Natural killer cell treated with Interleukin-12 subunit alpha and Interleukin-12 subunit beta and Interleukin-15 and Interleukin-18, amount 100 ng/mL, for 72 hours (primary cell): ENCODE results near the gene INCA1. TPM values are rescaled to one million over a fixed set of nuclear protein-coding genes. Genes with fewer than 3 reads are reported as not detected.

Source experiments
- ATAC-seq, 2 donors: fragments of 150-1000 bp; cut with Tn5 transposase in 1 of 2; sonication (Bioruptor Pico), chemical (Tn5 transposase) in 1 of 2; 2 replicates each; pipeline ENCODE4 v1.10.0; 2021
- DNase-seq: peaks from one replicate; pipeline ENCODE4 v3.0.0; 2022; ENCODE audit warnings: low spot score
- H3K27ac Mint-ChIP-seq, 2 donors: 1 replicate in 1 of 2; 2 replicates in 1 of 2; pipeline ENCODE4 v1.8.0; 2022; ENCODE audit warnings: mixed read lengths in 2 of 2, mild to moderate bottlenecking in 1 of 2, moderate library complexity in 1 of 2
- H3K27me3 Mint-ChIP-seq, 2 donors: 1 replicate in 1 of 2; 2 replicates in 1 of 2; pipeline ENCODE4 v1.8.0; 2022; ENCODE audit warnings: mixed read lengths in 2 of 2
- H3K36me3 Mint-ChIP-seq: one replicate; pipeline ENCODE4 v1.8.0; 2022; ENCODE audit warnings: mixed read lengths
- H3K4me1 Mint-ChIP-seq, 2 donors: 1 replicate in 1 of 2; 2 replicates in 1 of 2; pipeline ENCODE4 v1.8.0; 2022; ENCODE audit warnings: low read depth in 2 of 2, mixed read lengths in 2 of 2, mild to moderate bottlenecking in 1 of 2
- H3K4me3 Mint-ChIP-seq: one replicate; pipeline ENCODE4 v1.8.0; 2022; ENCODE audit warnings: mixed read lengths
- H3K9me3 Mint-ChIP-seq: 2 replicates; pipeline ENCODE4 v1.8.0; 2022; ENCODE audit warnings: mixed read lengths
- total RNA-seq, 2 donors: library from RNA; stranded (reverse); gene quantifications; one replicate each; pipeline ENCODE4 v1.2.3, GENCODE V29; 2022

The INCA1 gene
- total RNA-seq, 2 donors from 2014 or later, result 0.31 to 0.56 TPM

GRCh38 chr17:4946312-4946976 lies 50.9 kb downstream of the INCA1 start:
- peak overlapping the region; percentile 95 to 96 for H3K27ac Mint-ChIP-seq
- no peak for DNase-seq
- no peaks in the 10 kb centered on the region for H3K9me3 Mint-ChIP-seq
- ATAC-seq, result no peak
- H3K4me3 Mint-ChIP-seq, result peak overlapping the region; percentile 100
- no peaks in the 10 kb centered on the region for H3K27me3 Mint-ChIP-seq
- H3K4me1 Mint-ChIP-seq, result peaks cover 65 to 74% of the 10 kb centered on the region in 2 donors
- H3K36me3 Mint-ChIP-seq, result peaks cover 43% of the 10 kb centered on the region

GRCh38 chr17:4945944-4946280 lies 51.4 kb downstream of the INCA1 start:
- Mint-ChIP-seq H3K4me1 (peaks cover 66 to 74% of the 10 kb centered on the region in 2 donors), H3K27ac (peak overlapping the region; percentile 95 to 96), H3K27me3 (no peaks in the 10 kb centered on the region), H3K36me3 (peaks cover 49% of the 10 kb centered on the region), H3K9me3 (no peaks in the 10 kb centered on the region), H3K4me3 (peak overlapping the region; percentile 100)
- no peak for ATAC-seq
- no peak for DNase-seq

DNA sequence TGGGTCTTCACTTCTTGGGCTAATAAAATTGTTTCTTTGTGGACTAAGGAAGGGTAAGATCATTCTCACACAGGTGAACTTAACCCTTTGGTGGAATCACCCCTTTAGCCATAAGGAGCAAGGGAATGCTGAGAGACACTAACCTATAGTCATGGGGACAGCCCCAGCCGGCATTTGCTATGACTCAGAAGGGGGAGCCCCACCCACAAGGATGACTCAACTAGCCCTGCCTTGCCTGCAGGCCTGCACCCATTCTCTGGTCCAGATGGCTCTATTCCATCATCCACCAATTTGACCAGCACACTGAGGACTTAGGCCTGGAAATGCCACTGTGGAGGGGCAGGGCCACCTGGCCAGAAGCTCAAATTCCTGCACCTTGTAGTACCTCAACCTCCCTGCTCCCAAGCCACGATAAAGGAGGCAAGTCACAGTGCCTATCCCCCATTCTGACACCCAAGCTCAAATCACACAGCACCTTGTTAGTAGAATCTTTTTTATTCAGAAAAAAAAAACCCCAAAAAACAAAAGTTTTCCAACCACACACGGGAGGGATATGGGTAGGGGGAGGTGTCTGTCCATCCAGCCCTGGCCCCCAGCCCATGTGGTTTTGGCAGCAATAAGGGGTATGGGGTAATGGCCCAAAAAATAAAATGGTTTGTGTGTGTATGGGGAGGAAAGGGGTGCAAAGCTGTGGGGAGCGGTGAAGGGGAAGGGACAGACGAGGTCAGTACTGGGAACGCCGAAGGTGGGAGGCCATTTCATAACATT lies 52.0 kb downstream of the INCA1 start:
- Mint-ChIP-seq H3K27ac (peak overlapping the region; percentile 95 to 96), H3K27me3 (no peaks in the 10 kb centered on the region), H3K36me3 (peaks cover 53% of the 10 kb centered on the region), H3K4me1 (peaks cover 65 to 73% of the 10 kb centered on the region in 2 donors), H3K9me3 (no peaks in the 10 kb centered on the region), H3K4me3 (peak overlapping the region; percentile 100)
- peak; percentile 48 to 66 for ATAC-seq
- DNase-seq, result peak; percentile 94

DNA sequence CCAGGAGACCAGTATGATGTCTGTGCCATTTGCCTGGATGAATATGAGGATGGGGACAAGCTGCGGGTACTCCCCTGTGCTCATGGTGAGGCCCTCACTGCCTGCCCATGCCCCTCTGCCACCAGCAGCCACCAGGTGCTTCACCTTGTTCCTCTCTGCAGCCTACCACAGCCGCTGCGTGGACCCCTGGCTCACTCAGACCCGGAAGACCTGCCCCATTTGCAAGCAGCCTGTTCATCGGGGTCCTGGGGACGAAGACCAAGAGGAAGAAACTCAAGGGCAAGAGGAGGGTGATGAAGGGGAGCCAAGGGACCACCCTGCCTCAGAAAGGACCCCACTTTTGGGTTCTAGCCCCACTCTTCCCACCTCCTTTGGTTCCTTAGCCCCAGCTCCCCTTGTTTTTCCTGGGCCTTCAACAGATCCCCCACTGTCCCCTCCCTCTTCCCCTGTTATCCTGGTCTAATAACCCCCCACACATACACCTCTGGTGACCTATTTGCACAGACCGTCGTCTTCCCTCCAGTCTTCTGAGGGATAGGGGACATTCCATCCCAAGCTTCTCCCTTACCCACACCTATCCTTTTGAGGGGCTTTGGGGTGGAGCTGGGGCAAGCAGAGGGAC lies 52.7 kb downstream of the INCA1 start:
- H3K36me3 Mint-ChIP-seq, result peaks cover 53% of the 10 kb centered on the region
- H3K4me1 Mint-ChIP-seq, result peaks cover 63 to 75% of the 10 kb centered on the region in 2 donors
- no peaks in the 10 kb centered on the region for H3K9me3 Mint-ChIP-seq

GRCh38 chr17:4944163-4944553 lies 53.2 kb downstream of the INCA1 start:
- H3K4me3 Mint-ChIP-seq, result peak overlapping the region; percentile 100
- H3K27ac Mint-ChIP-seq, result peak overlapping the region; percentile 95 to 96
- ATAC-seq, result no peak
- DNase-seq, result no peak
- H3K27me3 Mint-ChIP-seq, result no peaks in the 10 kb centered on the region
- peaks cover 63 to 76% of the 10 kb centered on the region in 2 donors for H3K4me1 Mint-ChIP-seq
- peaks cover 53% of the 10 kb centered on the region for H3K36me3 Mint-ChIP-seq
- no peaks in the 10 kb centered on the region for H3K9me3 Mint-ChIP-seq

More for the DNA sequence above, 52.7 kb downstream of the INCA1 start:
- H3K27ac Mint-ChIP-seq, result peak overlapping the region; percentile 95 to 96
- H3K4me3 Mint-ChIP-seq, result peak overlapping the region; percentile 100
- DNase-seq (no peak), ATAC-seq (no peak)
- H3K27me3 Mint-ChIP-seq, result no peaks in the 10 kb centered on the region

DNA sequence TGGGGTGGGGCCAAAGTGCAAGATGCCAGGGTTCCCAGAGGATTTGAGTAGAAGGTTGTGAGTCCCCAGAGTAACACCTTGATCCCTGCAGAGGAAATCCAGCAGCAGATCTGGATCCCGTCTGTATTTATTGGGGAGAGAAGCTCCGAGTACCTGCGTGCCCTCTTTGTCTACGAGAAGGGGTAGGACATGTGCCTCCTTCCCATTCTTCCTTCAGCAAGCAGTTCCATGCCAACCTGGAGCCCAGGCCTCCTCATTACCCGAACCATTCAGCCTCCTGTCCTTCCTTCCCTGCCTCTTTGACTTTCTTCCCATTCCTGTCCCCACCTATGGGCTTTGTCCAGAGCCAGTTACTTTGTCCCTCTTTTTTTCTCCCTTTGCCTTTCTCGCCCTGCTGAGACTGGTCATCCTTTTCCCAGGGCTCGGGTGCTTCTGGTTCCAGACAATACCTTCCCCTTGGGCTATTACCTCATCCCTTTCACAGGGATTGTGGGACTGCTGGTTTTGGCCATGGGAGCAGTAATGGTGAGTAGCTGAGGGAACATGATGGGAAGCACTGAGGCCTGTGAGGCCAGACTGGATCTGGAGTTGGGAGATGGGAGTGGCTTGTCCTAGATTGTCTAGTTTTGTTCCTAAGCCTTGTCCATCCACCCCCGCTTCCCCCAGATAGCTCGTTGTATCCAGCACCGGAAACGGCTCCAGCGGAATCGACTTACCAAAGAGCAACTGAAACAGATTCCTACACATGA lies 54.4 kb downstream of the INCA1 start:
- DNase-seq (no peak), ATAC-seq (no peak)
- Mint-ChIP-seq H3K27ac (peak overlapping the region; percentile 95 to 96), H3K36me3 (peaks cover 53% of the 10 kb centered on the region), H3K27me3 (no peaks in the 10 kb centered on the region), H3K4me1 (peaks cover 68 to 81% of the 10 kb centered on the region in 2 donors), H3K4me3 (peak overlapping the region; percentile 100), H3K9me3 (no peaks in the 10 kb centered on the region)

DNA sequence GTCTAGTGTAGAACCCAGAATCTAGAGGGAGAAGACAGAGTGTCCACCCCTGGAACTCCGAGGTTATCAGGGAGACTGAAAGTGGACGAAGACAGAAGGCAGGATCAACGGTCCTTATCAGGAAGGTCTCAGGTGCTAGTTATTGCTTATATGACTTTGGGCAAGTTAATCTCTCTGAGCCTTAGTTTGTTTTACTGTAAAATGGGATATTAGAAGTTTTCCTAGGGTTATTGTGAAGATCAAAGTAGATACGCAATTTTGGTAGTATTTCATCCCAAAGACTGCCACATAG lies 56.1 kb downstream of the INCA1 start:
- Mint-ChIP-seq H3K4me3 (peak overlapping the region; percentile 100), H3K9me3 (no peaks in the 10 kb centered on the region), H3K27ac (peak overlapping the region; percentile 95 to 96), H3K36me3 (peaks cover 44% of the 10 kb centered on the region), H3K4me1 (peaks cover 67 to 74% of the 10 kb centered on the region in 2 donors), H3K27me3 (no peaks in the 10 kb centered on the region)
- DNase-seq (no peak), ATAC-seq (no peak)

- Mint-ChIP-seq H3K27me3 (no peaks in the 10 kb centered on the region), H3K27ac (peak overlapping the region; percentile 95 to 96), H3K4me3 (peak overlapping the region; percentile 100), H3K9me3 (no peaks in the 10 kb centered on the region), H3K36me3 (peaks cover 39% of the 10 kb centered on the region), H3K4me1 (peaks cover 68 to 76% of the 10 kb centered on the region in 2 donors)
- ATAC-seq, result peak in 1 of 2 donors; percentile 17
- peak; percentile 74 for DNase-seq
Observed at GRCh38 chr17:4940555-4941318, 56.6 kb downstream of the INCA1 start.

- peak; percentile 91 to 94 for ATAC-seq
- Mint-ChIP-seq H3K27me3 (no peaks in the 10 kb centered on the region), H3K9me3 (no peaks in the 10 kb centered on the region), H3K4me1 (peaks cover 62 to 70% of the 10 kb centered on the region in 2 donors), H3K36me3 (peaks cover 31% of the 10 kb centered on the region), H3K27ac (peak within 1 kb of the TSS; percentile 95 to 96), H3K4me3 (peak within 1 kb of the TSS; percentile 100)
- peak; percentile 98 for DNase-seq
Observed at GRCh38 chr17:4939796-4940554, 57.3 kb downstream of the INCA1 start, which contains the start of the genes RNF167 and SLC25A11. Gene RNF167 (plus strand): TSS chr17:4940268. CDS start chr17:4940910, 642 bp downstream. Gene SLC25A11 (minus strand): TSS chr17:4940046. CDS start chr17:4939910, 136 bp downstream.

DNA sequence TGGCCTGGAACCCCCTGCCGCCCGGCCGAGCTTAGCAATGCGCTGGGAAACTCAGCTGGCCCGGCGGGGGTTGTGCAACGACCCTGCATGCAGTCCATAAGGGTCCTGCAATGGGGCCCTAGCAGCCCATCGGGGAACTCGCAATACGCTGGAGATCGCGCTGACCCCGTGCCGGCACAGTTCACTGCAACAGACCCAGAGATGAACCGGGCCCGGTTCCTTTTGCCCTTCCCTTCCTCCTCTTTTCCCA lies 57.9 kb downstream of the INCA1 start:
- DNase-seq, result no peak
- Mint-ChIP-seq H3K36me3 (peaks cover 28% of the 10 kb centered on the region), H3K4me3 (peak overlapping the region; percentile 100), H3K9me3 (no peaks in the 10 kb centered on the region), H3K27me3 (no peaks in the 10 kb centered on the region), H3K27ac (peak overlapping the region; percentile 76 to 96), H3K4me1 (peaks cover 60 to 68% of the 10 kb centered on the region in 2 donors)
- ATAC-seq, result peak in 1 of 2 donors; percentile 4

- ATAC-seq (no peak), DNase-seq (no peak)
- H3K27me3 Mint-ChIP-seq, result peaks cover 0 to 1% of the 10 kb centered on the region in 2 donors
- H3K4me1 Mint-ChIP-seq, result peaks cover 60 to 68% of the 10 kb centered on the region in 2 donors
- no peaks in the 10 kb centered on the region for H3K9me3 Mint-ChIP-seq
- peak overlapping the region; percentile 76 to 96 for H3K27ac Mint-ChIP-seq
- H3K36me3 Mint-ChIP-seq, result peaks cover 22% of the 10 kb centered on the region
- peak overlapping the region; percentile 100 for H3K4me3 Mint-ChIP-seq
Observed at GRCh38 chr17:4938688-4939545, 58.4 kb downstream of the INCA1 start.
